Testis (tissue), 3 donors: ENCODE results near the gene COL9A3. TPM values are rescaled to one million over a fixed set of nuclear protein-coding genes. Genes with fewer than 3 reads are reported as not detected.

Source experiments
- DNase-seq: peaks from one replicate; pipeline ENCODE4 v3.0.0-alpha.2; 2019
- H3K27ac ChIP-seq, 2 donors: fragments of 200-600 bp; sonication (generic); one replicate each; pipeline ENCODE4 v1.5.1; 2019
- H3K27me3 ChIP-seq: fragments of 200-600 bp; sonication (generic); one replicate; pipeline ENCODE4 v1.5.1; 2019
- H3K36me3 ChIP-seq: fragments of 200-600 bp; sonication (generic); one replicate; pipeline ENCODE4 v1.5.1; 2017; ENCODE audit warnings: low read depth; ENCODE audit errors: missing control alignments
- H3K4me1 ChIP-seq: fragments of 200-600 bp; sonication (generic); one replicate; pipeline ENCODE4 v1.5.1; 2019
- H3K4me3 ChIP-seq, 2 donors: fragments of 200-600 bp; sonication (generic); one replicate each; pipeline ENCODE4 v1.5.1; 2017 to 2019
- H3K9me3 ChIP-seq: fragments of 200-600 bp; sonication (generic); one replicate; pipeline ENCODE4 v1.5.1; 2017
- CTCF ChIP-seq, 3 experiments: fragments of 450-650 bp in 2 of 3; fragments of 200-600 bp in 1 of 3; sonication (generic) in 1 of 3; IDR thresholded peaks; one replicate each; pipeline ENCODE4 v1.5.1; 2016 to 2019; ENCODE audit warnings: antibody characterized with exemption in 3 of 3, mild to moderate bottlenecking in 2 of 3, moderate library complexity in 1 of 3
- POLR2A ChIP-seq: fragments of 450-650 bp; IDR thresholded peaks from one replicate; pipeline ENCODE4 v1.6.1; 2017; ENCODE audit warnings: antibody characterized with exemption, mild to moderate bottlenecking, moderate library complexity
- WGBS, 2 donors: methylation state at CpG; one replicate each; pipeline ENCODE4 v1.1.5; 2018; 5-methylcytosine and 5-hydroxymethylcytosine counted together
- intact Hi-C: fragments of 100-400 bp; cut with DNase I; formaldehyde crosslinking; loops from one replicate; pipeline ENCODE4 v1.15.1; 2023; ENCODE audit warnings: low total_unique reads
- polyA plus RNA-seq: library from polyadenylated mRNA; stranded (reverse); fragments of 350-450 nt; fragmentation: Illumina TruSeq; extraction: RNeasy Lipid Tissue Mini Kit (QIAGEN cat#74804); gene quantifications from one replicate; pipeline ENCODE4 v1.2.3, GENCODE V29; 2014; ENCODE audit warnings: low read depth, low replicate concordance; ENCODE audit not compliant: insufficient read depth
- total RNA-seq, 2 donors: library from RNA; depleted of rRNA; stranded (reverse); fragments of >200 nt; gene quantifications; one replicate each; pipeline ENCODE4 v1.2.3, GENCODE V29; 2016

The COL9A3 gene
- total and polyA plus RNA-seq, 3 donors from 2014 or later, result 19.1 to 50.6 (median 21.3) TPM

- Histone ChIP-seq H3K27me3 (no peaks in the 10 kb centered on the region), H3K36me3 (no peaks in the 10 kb centered on the region), H3K27ac (no peak overlapping the region), H3K9me3 (no peaks in the 10 kb centered on the region), H3K4me1 (peaks cover 12% of the 10 kb centered on the region), H3K4me3 (no peak overlapping the region)
- 85 to 90% methylated on average over 2 to 13 of the region's 13 CpGs for WGBS, 2 donors
- TF ChIP-seq CTCF (IDR thresholded peaks at IDR 0.05) (no peak), POLR2A (no peak)
- intact Hi-C loops, result loop anchor here (10.0 kb wide), 2 partner anchors 121 to 281 kb away; no protein-coding TSS in a partner anchor
- DNase-seq, result no peak
Observed at GRCh38 chr20:62786157-62786556, 30.7 kb upstream of the COL9A3 start.

- intact Hi-C loops, result loop anchor here (10.0 kb wide), 2 partner anchors 123 to 283 kb away; no protein-coding TSS in a partner anchor
- Histone ChIP-seq H3K27me3 (no peaks in the 10 kb centered on the region), H3K4me1 (peaks cover 12% of the 10 kb centered on the region), H3K9me3 (no peaks in the 10 kb centered on the region), H3K4me3 (no peak overlapping the region), H3K27ac (no peak overlapping the region), H3K36me3 (no peaks in the 10 kb centered on the region)
- WGBS, 2 donors, result 87 to 88% methylated on average over 7 of the region's 7 CpGs
- no peak for TF ChIP-seq POLR2A
- TF ChIP-seq CTCF (IDR thresholded peaks at IDR 0.05), result no peak
- no peak for DNase-seq
Observed at GRCh38 chr20:62787321-62787720, 29.5 kb upstream of the COL9A3 start.

GRCh38 chr20:62787866-62788265, 29.0 kb upstream of the COL9A3 start:
- Histone ChIP-seq H3K36me3 (no peaks in the 10 kb centered on the region), H3K27ac (no peak overlapping the region), H3K4me1 (peaks cover 6% of the 10 kb centered on the region), H3K27me3 (no peaks in the 10 kb centered on the region), H3K9me3 (no peaks in the 10 kb centered on the region), H3K4me3 (no peak overlapping the region)
- TF ChIP-seq CTCF (IDR thresholded peaks at IDR 0.05), result no peak
- TF ChIP-seq POLR2A, result no peak
- no peak for DNase-seq
- WGBS, 2 donors, result 86 to 90% methylated on average over 5 of the region's 5 CpGs
- intact Hi-C loops, result loop anchor here (10.0 kb wide), 2 partner anchors 123 to 283 kb away; no protein-coding TSS in a partner anchor

GRCh38 chr20:62788607-62789006, 28.2 kb upstream of the COL9A3 start:
- intact Hi-C loops, result loop anchor here (10.0 kb wide), 2 partner anchors 124 to 284 kb away; no protein-coding TSS in a partner anchor
- H3K27ac ChIP-seq, result no peak overlapping the region
- H3K36me3 ChIP-seq, result no peaks in the 10 kb centered on the region
- no peak overlapping the region for H3K4me3 ChIP-seq
- H3K4me1 ChIP-seq, result peaks cover 4% of the 10 kb centered on the region
- H3K9me3 ChIP-seq, result no peaks in the 10 kb centered on the region
- TF ChIP-seq POLR2A (no peak), CTCF (IDR thresholded peaks at IDR 0.05) (no peak)
- WGBS, 2 donors, result 86 to 89% methylated on average over 6 to 15 of the region's 15 CpGs
- DNase-seq, result no peak
- no peaks in the 10 kb centered on the region for H3K27me3 ChIP-seq

GRCh38 chr20:62790075-62790474, 26.8 kb upstream of the COL9A3 start:
- no peaks in the 10 kb centered on the region for H3K27me3 ChIP-seq
- H3K27ac ChIP-seq, result no peak overlapping the region
- 82 to 96% methylated on average over 3 to 12 of the region's 12 CpGs for WGBS, 2 donors
- peaks cover 8% of the 10 kb centered on the region for H3K4me1 ChIP-seq
- no peak overlapping the region for H3K4me3 ChIP-seq
- no peaks in the 10 kb centered on the region for H3K9me3 ChIP-seq
- intact Hi-C loops, result no loop called here
- no peaks in the 10 kb centered on the region for H3K36me3 ChIP-seq
- no peak for DNase-seq
- TF ChIP-seq POLR2A (no peak), CTCF (IDR thresholded peaks at IDR 0.05) (no peak)
